IPS DF 4.7 (cell line): ENCODE results near the gene GTF3C6.
"Not testable (repeated sequence)": the region's sequence is repeated elsewhere in the genome, so short reads cannot be mapped to it uniquely, and the experiment has no call there.

ENCODE experiments used
- DNase-seq: peaks from one replicate; pipeline ENCODE4 v3.0.0-alpha.2; 2013; ENCODE audit warnings: low spot score; ENCODE audit errors: extremely low read depth

The GTF3C6 gene, protein sequence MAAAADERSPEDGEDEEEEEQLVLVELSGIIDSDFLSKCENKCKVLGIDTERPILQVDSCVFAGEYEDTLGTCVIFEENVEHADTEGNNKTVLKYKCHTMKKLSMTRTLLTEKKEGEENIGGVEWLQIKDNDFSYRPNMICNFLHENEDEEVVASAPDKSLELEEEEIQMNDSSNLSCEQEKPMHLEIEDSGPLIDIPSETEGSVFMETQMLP

DNA sequence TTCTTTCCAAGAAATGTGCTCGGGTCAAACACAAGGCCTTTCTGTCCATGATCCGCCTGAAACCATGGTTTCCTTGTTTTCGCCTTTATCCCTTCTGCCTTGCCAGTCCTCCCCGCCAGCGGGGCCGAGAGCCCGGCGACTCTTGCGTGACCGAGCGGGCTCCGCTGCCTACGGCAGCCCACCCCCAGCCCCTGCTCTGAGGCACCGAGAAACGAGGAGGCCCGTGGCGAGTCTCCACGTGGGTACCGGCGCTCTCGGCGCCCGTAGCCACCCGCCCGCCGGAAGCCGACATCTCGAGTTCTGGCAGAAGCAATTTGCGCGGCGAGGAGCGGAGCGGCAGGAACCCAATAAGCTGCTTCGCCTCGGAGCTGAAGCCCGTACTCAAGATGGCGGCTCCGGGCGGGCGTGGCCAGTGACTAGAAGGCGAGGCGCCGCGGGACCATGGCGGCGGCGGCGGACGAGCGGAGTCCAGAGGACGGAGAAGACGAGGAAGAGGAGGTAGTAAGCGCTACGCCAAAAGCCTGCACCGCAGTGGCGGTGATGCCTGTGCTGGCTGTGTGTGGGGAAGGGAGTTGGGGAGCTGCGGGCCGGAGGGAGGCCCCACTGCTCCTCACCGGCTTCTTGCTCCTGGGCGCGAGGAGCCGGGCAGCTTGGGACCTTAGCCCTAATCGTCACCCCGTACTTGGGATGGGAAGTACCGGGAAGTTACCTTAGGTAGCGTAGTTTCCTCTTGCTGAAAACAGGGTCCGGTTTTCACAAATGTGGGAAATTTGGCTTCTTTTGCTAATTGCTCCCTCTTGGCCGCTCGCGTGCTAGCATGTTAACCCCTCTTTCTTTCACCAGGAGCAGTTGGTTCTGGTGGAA, at the start of gene GTF3C6:
TSS of gene GTF3C6 (plus strand) at position 378 of the 864 bp plus-strand sequence. CDS start at position 442, 64 bp downstream.
- DNase-seq, result peak; percentile 76

DNA sequence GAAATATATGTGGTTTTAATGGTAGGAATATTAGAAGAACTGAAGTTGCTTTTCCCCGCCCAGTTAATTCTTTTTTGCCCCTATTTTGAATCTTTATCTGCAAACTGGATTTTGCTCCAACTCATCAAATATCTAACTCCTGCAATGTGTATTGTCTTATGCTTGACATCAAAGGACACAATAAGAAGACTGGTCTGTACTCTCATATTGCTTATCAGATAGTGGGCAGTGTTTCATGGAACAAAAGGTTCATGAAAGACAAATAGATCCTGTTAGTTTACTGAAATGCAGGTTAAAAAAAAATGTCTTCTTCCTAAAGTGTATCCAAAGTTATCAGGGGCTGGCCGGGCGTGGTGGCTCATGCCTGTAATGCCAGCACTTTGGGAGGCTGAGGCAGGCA, 27.7 kb upstream of the GTF3C6 start:
- no peak for DNase-seq

DNA sequence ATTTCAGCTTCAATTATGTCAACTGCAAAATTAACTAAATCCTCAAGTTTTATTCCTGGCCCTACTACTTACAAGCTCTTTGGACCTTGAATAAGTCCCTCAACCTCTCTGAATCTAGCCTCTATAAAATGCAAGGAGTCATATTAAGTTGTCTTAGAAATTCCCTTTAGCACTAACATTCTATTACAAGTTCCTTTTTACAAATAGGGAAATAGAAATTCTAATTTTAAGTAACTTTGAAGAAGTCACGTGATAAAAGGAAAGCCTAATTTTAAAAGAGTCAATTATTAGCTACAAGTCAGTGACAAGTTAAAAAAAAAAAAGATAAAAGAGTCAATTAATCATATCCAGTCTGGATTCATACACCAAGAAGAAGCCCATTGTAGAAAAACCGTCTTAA, 24.6 kb upstream of the GTF3C6 start:
- DNase-seq, result no peak

DNA sequence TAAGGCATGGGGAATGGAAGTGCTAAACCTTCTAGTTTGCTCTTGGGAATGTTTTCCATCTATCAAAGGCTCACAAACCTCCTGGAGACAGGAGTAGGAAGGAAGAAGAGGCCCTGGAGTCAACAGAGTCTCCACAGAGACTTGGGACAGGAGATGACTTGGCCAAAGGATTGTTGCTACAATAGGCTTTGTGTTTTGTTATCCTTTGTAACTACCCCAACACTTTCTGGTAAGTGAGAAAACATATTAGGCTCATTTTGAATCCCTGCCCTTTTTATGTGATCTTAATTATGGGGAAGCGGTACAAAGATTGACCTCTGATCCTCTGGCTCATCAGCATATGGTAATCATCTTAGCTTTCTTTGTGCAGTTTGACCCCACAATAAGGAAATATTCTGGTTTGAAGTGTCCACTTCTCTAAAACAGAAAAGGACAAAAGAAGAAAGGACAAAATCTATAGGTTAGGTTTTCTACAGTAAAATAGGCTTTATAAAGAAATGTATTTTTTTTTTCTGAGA, 24.1 kb upstream of the GTF3C6 start:
- DNase-seq, result no peak

DNA sequence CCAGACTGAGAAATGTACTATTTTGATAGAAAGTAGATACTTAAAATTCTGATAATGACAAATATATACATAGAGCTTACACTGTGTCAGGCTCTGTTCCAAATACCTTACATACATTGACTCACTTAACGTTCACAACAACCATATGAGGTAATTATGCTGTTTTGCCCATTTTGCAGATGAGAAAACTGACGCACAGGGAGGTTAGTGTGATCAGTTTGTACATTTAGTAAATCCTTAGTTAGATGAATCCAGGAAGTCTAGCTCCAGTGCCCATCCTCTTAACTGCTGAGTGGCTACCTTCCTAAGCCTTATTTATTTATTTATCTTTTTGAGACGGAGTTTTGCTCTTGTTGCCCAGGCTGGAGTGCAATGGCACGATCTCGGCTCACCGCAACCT, 23.3 kb upstream of the GTF3C6 start:
- no peak for DNase-seq

DNA sequence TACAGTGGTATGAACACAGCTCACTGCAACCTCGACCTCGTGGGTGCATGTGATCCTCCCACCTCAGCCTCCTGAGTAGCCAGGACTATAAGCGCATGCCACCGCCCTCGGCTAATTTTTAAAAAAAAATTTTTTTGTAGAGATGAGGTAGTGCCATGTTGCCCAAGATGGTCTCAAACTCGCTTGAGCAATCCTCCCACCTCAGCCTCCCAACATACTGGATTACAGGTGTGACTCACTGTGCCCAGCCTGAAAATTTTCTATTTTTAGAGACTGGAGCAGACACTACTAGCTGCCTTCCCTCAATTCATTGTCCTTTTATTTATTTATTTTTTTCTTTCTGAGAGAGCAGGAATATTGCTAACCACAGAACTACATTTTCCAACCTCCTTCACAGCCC, 20.3 kb upstream of the GTF3C6 start:
- DNase-seq, result no peak

DNA sequence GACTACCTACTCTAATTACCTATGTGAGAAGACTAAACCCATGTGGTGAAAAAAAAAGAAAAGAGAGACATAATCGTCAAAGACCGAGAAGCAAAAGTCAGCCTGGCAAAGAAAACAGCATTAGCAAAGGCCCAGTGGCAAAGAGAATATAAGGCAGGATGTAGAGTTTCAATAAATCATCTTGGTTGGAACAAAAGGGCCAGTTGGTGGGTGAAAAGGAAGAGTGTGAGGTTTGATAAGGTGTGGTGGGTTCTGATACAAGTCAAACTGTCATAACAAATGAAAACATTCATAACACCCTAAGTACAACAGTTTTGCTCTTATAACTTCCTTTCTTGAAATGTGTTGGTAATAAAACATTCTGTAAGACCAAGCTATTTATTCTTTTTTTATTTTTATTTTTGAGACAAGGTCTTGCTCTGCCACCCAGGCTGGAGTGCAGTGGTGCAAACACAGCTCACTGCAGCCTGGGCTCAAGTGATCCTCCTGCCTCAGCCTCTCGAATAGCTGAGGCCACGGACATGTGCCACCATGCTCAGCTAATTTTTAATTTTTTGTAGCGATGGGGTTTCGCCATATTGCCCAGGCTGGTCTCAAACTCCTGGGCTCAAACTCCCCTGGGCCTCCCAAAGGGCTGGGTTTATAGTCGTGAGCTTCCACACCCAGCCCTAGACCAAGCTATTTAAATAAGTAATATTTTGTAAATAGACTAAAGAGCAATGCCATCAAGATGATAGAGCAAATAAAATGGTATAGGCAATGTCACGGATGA, 18.9 kb upstream of the GTF3C6 start:
- DNase-seq, result no peak

DNA sequence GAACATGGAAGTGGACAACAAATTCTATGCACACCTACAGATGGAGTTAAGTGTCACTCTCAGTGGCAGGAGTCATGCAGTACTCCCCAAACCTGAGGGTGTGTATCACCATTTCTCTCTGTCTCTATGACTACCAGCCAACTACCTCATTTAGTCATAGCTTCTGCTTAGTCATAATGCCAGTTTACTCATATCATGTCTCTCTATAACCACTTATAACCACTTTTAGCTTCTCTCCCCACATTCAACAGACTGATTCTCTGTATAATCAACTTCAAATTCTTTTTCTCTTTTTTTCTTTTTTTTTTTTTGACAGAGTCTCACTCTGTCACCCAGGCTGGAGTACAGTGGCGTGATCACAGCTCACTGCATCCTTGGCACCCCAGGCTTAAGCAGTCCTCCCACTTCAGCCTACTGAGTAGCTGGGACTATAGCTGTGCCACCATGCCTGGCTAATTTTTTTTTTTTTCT, 13.8 kb upstream of the GTF3C6 start:
- DNase-seq, result no peak

DNA sequence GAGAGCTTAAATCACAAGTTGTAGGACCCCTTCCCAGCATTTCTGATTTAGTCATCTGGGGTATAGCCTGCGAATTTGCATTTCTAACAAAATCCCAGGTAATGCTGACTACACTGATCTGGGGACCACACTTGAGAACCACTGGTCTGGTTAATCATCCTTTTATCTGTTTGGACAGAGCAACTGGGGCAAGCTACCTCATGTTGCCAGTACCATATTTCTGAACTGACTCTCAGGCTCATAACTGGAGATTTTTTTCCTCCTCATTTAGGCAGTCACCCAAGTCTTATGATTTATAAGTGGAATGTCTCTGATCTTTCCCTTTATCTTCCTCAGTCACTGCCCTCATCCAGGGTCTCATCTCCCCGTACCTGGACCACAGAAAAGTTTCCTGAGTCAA, 12.0 kb upstream of the GTF3C6 start:
- DNase-seq, result no peak

DNA sequence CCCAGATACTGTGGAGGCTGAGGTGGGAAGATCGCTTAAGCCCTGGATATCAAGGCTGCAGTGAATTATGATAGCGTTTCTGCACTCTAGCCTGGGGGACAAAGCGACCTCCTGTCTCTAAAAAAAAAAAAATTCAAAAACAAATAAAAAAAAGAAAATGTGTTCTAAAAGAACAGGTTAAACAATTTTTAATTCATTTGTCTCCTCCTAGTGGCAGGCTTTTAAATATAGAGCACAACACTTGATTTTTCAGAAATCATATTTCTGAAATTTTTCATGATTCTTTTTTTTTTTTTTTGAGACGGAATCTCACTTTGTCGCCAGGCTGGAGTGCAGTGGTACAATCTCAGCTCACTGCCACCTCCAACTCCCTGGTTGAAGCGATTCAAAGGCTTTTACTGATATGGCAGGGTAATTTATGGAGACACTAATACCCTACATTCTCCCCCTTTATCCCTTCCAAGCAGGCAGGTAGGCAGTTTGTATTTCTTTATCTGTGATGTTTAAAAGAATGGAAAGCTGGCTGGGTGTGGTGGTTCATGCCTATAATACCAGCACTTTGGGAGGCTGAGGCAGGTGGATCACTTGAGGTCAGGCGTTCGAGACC, 8.7 kb upstream of the GTF3C6 start:
- no peak for DNase-seq

DNA sequence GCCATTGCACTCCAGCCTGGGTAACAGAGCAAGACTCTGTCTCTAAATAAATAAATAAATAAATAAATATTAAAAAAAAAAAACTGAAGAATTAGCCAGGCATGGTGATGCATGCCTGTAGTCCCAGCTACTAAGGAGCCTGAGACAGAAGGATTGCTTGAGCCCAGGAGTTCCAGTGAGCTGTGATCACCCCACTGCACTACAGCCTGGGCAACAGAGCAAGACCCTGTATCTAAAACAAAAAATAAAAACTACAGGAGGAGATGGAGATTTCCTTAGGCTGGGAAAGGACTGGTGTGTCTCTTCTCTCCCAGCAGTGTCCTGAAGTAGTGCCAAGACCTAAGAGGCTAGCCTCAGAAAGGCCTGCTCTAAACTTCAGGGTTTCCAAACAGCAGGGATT, 8.1 kb upstream of the GTF3C6 start:
- DNase-seq, result no peak

DNA sequence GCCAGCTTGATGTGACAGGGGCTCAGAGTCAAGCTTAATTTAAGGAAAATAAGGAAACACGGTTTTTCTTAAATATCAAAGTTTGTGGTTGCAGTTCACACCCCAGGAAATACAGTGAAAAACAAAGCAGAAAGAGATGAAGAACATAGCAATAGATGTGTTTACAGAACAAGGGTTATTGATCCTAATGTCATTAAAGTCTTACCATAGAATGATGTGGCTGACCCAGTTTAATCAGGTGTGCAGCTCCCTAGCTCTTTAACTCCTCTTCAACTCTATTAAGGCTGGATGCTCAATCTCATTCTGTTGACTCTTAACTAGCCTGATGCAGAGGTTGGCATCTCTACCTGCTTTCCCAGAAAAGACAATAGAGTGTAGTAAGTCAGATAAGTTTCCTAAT, 7.5 kb upstream of the GTF3C6 start:
- DNase-seq, result no peak

DNA sequence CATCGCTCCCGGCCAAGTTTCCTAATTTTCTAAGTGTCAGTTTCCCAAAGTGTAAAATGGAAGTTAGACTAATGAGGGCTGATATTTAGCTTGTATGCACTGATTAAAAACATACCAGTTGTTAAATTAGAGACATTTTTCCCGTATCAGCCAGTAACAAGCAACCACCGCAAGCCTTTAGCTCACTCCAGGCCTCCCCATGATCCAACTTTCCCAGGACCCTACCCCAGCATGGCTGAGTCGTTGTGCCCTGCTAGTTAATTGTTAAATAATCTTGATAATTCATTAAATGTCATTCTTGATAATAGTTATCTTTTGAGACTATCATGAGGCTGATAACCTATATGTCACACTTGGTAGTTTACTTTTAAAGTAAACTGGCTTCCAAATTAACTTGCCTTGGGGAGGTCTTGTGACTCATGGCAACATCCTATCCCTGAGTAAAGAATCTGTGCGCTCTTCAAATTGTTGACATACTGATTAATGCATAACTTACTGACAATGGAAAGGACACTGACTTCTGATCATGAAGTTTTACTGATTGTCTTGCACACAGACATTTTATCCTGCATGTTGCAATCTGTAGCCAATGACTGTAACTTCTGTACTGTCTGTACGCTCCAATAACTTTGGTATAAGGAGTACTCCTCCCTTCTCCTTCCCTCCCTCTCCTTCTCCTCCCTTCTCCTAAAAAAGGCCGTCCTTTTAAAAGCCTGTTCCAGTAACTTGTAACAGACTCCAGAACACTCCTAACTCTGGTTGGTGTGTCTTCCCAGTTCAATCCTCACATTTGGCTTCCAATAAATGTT, 6.3 kb upstream of the GTF3C6 start:
- no peak for DNase-seq

DNA sequence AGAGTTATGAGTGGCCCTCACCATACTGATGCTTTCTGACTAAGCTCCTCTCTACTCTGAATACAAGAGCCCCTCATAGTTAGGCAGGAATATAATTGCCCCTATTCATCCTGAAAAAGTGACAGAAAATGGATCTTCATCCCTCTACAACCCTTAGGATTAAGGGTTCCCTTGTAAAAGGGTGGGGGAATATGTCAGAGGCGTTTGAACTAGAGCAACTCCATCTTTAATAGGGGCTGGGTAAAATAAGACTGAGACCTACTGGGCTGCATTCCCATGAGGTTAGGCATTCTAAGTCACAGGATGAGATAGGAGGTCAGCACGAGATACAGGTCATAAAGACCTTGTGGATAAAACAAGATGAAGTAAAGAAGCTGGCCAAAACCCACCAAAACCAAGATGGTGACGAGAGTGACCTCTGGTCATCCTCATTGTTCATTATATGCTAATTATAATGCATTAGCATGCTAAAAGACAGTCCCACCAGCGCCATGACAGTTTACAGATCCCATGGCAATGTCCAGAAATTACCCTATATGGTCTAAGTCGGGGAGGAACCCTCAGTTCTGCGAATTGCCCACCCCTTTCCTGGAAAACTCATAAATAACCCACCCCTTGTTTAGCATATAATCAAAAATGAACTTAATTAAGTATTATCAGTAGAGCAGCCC, 4.7 kb upstream of the GTF3C6 start:
- no peak for DNase-seq

DNA sequence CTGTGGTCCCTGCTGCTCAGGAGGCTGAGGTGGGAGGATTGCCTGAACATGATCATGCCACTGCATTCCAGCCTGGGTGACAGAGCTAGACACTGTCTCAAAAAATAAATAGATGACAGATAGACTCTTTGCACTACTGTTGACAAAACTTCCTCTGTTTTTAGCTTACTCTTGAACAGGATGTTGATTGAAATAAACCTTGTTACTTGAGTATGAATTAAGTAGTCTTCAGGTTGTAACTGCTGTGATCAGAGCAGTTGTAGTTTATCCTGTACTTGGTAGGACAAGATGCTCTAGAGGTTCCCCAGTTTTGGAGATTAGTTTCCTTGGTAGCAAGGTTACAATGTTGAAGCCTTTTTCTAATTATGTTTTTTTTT, 1.5 kb downstream of the GTF3C6 start:
- DNase-seq, result no peak

DNA sequence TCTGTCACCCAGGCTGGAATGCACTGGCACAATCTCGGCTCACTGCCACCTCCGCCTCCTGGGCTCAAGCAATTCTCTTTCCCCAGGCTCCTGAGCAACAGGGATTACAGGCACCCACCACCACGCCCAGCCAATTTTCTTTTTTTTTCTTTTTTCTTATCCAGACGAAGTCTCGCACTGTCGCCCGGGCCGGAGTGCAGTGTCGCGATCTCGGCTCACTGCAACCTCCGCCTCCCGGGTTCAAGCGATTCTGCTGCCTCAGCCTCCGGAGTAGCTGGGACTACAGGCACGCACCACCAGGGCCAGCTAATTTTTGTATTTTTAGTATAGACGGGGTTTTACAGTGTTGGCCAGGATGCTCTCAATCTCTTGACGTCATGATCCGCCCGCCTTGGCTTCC, 4.1 kb downstream of the GTF3C6 start:
- not testable (repeated sequence) for DNase-seq

DNA sequence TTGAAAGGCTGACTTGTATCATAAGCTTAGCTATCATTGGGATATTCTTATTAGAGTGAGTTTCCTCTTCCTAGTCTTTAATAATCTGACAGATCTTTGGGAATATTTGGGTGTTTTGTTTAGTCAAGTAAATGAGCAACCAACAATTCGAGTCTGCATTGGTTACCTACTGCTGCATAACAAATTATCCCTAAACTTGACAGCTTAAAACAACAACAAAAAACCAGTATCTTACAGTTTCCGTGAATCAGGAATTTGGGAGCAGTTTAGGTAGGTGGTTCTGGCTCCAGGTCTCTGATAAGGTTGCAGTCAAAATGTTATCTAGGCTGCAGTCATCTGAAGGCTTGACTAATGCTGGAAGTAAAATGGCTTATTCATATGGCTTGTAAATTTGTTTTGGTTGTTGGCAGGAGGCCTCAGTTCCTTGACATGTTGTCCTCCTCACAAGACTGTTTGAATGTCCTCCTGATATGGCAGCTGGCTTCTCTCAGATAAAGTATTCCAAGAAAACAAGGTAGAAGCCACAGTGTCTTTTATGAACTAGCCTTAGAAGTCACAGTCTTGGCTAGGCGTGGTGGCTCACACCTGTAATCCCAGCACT, 7.2 kb downstream of the GTF3C6 start:
- no peak for DNase-seq

DNA sequence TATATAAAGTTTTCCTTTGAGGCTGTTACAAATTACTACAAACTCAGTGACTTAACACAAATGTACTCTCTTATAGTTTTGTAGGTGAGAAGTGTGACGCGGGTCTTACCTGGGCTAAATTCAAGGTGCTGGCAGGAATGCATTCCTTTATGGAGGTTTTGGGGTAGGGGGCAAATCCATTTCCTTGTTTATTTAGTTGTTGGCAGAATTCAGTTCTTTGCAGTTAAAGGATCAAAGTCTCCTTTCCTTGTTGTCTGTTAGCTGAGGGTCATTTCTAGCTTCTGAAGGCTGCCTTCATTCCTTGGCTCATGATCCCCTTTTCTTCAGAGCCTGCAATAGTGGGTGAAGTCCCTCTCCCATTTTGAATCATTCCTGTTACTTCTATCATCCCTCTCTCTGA, 10.2 kb downstream of the GTF3C6 start:
- DNase-seq, result not testable (repeated sequence)

DNA sequence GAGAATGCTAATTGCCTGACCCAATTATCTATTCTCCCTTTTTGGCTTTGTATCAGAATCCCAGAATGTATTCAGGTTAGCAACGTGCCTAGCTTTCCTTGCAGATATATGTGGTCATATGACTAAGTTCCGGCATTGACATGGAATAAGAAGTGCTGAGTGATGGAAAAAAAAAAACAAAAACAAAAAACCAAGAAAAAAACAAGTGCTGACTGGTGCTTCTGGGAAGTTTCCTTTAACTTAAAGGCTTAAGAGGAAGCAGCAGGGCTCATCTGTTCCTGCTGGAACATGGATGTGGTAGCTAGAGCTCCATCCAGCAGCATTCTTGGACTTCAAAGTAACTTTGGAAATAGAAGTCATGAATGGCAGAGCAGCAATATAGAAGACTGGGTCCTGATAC, 13.0 kb downstream of the GTF3C6 start:
- DNase-seq, result no peak

DNA sequence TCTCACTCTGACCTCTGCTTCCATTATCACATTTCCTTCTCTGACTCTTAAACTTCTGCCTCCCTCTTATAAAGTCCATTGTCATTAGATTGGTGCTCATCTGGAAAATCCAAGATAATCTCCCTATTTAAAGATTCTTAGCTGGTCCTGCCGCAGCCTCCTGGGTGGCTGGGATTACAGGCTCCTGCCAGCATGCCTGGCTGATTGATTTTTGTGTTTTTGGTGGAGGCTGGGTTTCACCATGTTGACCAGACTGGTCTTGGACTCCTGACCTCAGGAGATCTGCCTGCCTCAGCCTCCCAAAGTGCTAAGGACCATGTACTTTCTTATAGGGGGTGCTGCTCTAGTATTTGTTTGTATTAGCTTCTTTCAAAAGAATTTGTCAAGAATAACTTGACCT, 18.1 kb downstream of the GTF3C6 start:
- no peak for DNase-seq
